HG03571 (cell line): Measurements from ENCODE around the gene TAPBPL.

Source experiments
- ATAC-seq: cut with Tn5 transposase; IDR thresholded peaks from one replicate; pipeline ENCODE4 v1.9.1; 2021; ENCODE audit not compliant: unreplicated experiment

The TAPBPL gene

GRCh38 chr12:6435961-6436715 lies 15.7 kb upstream of the TAPBPL start:
- ATAC-seq, result no peak

DNA sequence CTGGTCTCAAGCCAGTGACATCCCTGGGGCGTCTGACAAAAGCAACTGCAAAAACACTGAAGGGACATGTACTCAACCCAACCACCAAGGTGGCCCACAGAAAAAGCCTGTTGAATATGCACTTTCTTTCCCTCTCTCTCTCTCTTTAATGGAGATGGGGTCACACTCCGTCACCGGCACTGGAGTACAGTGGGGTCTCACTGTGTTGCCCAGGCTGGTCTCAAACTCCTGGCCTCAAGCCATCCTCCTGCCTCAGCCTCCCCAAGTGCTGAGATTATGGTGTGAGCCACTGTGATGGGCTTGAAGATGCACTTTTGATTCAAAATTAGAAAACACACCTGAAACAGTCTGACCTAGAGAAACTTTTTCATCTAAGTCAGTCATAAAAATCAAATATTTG lies 14.3 kb upstream of the TAPBPL start:
- ATAC-seq, result no peak

GRCh38 chr12:6438345-6438744 lies 13.5 kb upstream of the TAPBPL start:
- no peak for ATAC-seq

GRCh38 chr12:6440391-6440790 lies 11.5 kb upstream of the TAPBPL start:
- no peak for ATAC-seq

DNA sequence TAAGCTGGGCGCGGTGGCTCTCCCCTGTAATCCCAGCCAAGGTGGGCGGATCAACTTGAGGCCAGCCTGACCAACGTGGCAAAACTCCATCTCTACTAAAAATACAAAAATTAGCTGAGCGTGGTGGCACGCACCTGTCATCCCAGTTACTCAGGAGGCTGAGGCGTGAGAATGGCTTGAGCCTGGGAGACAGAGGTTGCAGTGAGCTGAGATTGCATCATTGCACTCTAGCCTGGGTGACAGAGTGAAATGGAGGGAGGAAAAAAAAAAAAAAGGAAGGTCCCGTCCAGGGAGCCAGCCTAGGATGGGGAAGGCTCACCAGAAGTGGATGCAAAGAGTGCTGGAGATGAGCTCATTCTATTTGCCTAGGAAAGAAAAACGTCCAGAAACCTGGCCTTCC lies 9.0 kb upstream of the TAPBPL start:
- no peak for ATAC-seq

GRCh38 chr12:6443361-6443983 lies 8.4 kb upstream of the TAPBPL start:
- ATAC-seq, result no peak

DNA sequence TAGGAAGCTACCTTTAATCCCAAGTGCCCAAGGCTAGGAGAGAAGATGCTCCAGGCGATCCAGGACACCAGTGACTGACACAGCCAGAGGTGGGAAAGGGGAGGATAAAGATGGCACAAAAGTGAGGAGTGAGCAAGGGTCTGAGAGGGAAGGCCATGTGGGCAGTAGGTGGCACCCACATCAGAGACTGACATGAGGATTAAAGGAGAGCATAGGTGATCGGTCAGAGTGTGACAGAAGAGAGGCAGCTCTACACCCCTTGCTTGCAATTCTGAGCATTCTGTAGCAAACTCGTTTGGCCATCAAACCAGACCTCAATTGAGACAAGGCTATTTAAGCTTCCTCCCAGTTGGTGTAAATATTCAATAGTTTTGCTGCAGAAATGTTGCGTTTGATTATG lies 7.8 kb upstream of the TAPBPL start:
- ATAC-seq, result no peak

GRCh38 chr12:6444704-6445688 lies 6.8 kb upstream of the TAPBPL start, which contains the start of gene CD27:
Gene CD27, plus strand, starts transcription at chr12:6444955. Its CDS starts 141 bp downstream, at chr12:6445096.
- no peak for ATAC-seq

GRCh38 chr12:6450091-6450868 lies 1.6 kb upstream of the TAPBPL start:
- no peak for ATAC-seq

- ATAC-seq, result no peak
These were observed 934 bp upstream of the TAPBPL start for GRCh38 chr12:6450869-6451347.

- no peak for ATAC-seq
These were observed 552 bp downstream of the TAPBPL start for GRCh38 chr12:6452245-6452943.

DNA sequence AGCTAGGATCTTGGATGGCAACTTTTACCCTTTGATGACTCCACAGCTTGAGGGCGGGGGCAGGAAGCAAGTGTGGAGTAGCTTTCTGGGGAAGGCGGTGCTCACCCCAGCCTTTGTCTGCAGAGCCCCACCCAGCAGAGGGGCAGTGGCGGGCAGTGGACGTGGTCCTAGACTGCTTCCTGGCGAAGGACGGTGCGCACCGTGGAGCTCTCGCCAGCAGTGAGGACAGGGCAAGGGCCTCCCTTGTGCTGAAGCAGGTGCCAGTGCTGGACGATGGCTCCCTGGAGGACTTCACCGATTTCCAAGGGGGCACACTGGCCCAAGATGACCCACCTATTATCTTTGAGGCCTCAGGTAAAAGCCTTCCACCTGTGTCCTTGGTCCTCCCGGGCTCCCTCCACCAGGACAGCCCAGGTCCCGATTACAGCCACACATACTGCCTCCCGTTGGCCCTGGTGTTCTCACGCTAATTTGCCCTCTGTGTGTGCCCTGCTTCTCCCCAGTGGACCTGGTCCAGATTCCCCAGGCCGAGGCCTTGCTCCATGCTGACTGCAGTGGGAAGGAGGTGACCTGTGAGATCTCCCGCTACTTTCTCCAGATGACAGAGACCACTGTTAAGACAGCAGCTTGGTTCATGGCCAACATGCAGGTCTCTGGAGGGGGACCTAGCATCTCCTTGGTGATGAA lies 1.2 kb downstream of the TAPBPL start:
- ATAC-seq, result no peak

DNA sequence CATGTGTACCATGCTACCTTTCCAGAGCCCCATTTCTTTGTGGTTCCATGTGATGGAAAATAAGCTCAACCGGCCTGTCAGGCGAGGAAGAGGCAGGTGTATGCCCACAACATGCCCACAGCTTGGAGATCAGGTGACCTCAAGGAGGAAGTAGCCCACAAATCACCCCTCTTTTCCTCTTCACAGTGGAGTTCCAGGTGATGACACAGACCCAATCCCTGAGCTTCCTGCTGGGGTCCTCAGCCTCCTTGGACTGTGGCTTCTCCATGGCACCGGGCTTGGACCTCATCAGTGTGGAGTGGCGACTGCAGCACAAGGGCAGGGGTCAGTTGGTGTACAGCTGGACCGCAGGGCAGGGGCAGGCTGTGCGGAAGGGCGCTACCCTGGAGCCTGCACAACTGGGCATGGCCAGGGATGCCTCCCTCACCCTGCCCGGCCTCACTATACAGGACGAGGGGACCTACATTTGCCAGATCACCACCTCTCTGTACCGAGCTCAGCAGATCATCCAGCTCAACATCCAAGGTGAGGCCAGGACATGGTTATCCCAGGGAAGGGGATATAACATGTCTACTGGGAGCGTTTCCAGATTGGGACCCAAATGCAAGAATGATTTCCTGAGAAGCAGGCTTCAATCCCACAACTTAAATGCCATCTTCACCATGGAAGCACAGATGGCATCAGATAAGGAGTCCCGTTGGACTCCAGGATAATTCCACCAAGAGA lies 5.5 kb downstream of the TAPBPL start:
- ATAC-seq, result no peak

- no peak for ATAC-seq
These were observed 6.6 kb downstream of the TAPBPL start for GRCh38 chr12:6458281-6459003.

DNA sequence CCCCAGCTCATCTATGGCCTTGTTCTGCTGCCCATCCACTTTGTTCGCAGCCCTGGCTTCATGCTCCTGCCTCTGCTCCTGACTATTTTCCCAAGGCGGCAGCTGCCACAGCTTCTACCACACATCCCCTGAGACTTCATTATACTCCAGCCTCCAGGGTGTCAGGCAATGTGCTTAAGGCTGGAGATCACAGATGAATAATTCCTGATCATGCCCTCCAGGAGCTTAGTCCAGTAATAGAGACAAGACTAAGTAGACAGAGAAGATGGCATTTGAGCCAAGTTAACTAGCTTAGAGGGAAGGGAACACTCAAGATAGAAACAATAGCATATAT lies 7.1 kb downstream of the TAPBPL start:
- no peak for ATAC-seq

- ATAC-seq, result no peak
These were observed 9.0 kb downstream of the TAPBPL start for GRCh38 chr12:6460751-6461371.

DNA sequence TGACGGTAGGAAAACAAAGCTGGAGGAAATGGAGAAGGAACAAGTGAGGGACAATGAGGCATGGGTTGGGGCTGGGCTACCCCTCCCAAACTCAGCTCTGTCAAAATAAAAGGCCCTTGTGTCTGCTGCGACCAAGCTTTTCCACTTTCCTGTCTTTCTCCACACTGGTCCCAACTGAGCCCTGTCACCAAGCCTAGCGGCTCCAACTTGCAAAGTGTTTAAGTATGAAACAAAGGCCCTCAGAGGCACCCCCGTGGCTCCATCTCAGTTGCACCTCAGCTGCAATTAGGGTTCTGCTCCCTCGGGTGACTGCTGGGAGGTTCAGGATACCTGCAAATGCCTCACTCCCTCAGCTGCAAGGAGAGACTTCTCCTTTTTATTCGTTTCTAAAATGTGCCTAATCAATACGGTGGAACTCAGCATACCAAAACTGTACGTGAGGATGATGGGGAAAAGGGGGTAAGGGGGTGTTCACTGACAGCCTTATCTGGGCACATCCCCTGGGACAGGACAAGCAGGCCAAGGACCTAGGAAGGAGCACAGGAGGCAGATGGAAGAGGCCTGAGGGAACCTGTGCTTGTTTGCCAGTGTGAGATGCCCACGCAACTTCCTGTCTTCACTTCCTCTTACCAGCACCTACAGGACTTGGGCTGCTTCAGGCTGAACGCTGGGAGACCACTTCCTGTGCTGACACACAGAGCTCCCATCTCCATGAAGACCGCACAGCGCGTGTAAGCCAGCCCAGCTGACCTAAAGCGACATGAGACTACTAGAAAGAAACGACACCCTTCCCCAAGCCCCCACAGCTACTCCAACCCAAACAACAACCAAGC lies 9.8 kb downstream of the TAPBPL start:
- peak; percentile 80 for ATAC-seq
